ENCODE measurements around the gene CSMD2.

The CSMD2 gene

DNA sequence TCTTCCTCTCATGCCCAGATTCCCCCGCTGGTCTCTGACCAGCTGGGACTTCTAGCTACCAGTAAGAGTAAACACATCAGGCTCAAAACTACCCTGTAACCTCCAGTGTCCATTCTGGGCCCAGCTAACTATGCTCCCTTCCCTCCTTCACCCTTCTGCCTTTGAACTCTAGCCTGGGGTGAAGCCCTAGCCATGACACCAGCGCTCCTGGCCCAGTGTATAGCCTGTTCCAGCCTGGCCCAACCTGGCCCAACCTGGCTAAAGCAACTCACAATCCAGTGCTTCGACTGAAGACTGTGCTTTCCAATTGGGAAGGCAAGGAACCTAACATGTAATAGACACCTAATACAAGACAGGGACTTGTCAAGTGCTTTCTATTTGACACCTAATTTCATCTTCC lies 27.6 kb downstream of the CSMD2 start:
- TF ChIP-seq ARNTL (CRISPR knock-in tag; IDR thresholded peaks at IDR 0.05; ENCODE audit: borderline replicate concordance, low read depth) (no peak), OSR1 (CRISPR knock-in tag; IDR thresholded peaks at IDR 0.05) (no peak), BACH2 (CRISPR knock-in tag; IDR thresholded peaks at IDR 0.05; ENCODE audit: borderline replicate concordance) (no peak), ESRRG (CRISPR knock-in tag; IDR thresholded peaks at IDR 0.05) (no peak), ZFP30 (CRISPR knock-in tag; IDR thresholded peaks at IDR 0.05) (no peak), CSDC2 (CRISPR knock-in tag; IDR thresholded peaks at IDR 0.05) (no peak), ZC3H10 (CRISPR knock-in tag; IDR thresholded peaks at IDR 0.05) (no peak), GLIS3 (CRISPR knock-in tag; IDR thresholded peaks at IDR 0.05) (no peak), PPARA (CRISPR knock-in tag; IDR thresholded peaks at IDR 0.05; ENCODE audit: borderline replicate concordance) (no peak), ISL1 (CRISPR knock-in tag; IDR thresholded peaks at IDR 0.05) (no peak), RARB (CRISPR knock-in tag; IDR thresholded peaks at IDR 0.05) (no peak), TOX (CRISPR knock-in tag; IDR thresholded peaks at IDR 0.05; ENCODE audit: borderline replicate concordance) (no peak)
- TF ChIP-seq, protein P1, sequence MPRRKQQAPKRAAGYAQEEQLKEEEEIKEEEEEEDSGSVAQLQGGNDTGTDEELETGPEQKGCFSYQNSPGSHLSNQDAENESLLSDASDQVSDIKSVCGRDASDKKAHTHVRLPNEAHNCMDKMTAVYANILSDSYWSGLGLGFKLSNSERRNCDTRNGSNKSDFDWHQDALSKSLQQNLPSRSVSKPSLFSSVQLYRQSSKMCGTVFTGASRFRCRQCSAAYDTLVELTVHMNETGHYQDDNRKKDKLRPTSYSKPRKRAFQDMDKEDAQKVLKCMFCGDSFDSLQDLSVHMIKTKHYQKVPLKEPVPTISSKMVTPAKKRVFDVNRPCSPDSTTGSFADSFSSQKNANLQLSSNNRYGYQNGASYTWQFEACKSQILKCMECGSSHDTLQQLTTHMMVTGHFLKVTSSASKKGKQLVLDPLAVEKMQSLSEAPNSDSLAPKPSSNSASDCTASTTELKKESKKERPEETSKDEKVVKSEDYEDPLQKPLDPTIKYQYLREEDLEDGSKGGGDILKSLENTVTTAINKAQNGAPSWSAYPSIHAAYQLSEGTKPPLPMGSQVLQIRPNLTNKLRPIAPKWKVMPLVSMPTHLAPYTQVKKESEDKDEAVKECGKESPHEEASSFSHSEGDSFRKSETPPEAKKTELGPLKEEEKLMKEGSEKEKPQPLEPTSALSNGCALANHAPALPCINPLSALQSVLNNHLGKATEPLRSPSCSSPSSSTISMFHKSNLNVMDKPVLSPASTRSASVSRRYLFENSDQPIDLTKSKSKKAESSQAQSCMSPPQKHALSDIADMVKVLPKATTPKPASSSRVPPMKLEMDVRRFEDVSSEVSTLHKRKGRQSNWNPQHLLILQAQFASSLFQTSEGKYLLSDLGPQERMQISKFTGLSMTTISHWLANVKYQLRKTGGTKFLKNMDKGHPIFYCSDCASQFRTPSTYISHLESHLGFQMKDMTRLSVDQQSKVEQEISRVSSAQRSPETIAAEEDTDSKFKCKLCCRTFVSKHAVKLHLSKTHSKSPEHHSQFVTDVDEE (CRISPR knock-in tag; IDR thresholded peaks at IDR 0.05): no peak
- TF ChIP-seq, protein P2, sequence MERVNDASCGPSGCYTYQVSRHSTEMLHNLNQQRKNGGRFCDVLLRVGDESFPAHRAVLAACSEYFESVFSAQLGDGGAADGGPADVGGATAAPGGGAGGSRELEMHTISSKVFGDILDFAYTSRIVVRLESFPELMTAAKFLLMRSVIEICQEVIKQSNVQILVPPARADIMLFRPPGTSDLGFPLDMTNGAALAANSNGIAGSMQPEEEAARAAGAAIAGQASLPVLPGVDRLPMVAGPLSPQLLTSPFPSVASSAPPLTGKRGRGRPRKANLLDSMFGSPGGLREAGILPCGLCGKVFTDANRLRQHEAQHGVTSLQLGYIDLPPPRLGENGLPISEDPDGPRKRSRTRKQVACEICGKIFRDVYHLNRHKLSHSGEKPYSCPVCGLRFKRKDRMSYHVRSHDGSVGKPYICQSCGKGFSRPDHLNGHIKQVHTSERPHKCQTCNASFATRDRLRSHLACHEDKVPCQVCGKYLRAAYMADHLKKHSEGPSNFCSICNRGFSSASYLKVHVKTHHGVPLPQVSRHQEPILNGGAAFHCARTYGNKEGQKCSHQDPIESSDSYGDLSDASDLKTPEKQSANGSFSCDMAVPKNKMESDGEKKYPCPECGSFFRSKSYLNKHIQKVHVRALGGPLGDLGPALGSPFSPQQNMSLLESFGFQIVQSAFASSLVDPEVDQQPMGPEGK (CRISPR knock-in tag; IDR thresholded peaks at IDR 0.05; ENCODE audit: borderline replicate concordance): no peak
- TF ChIP-seq, protein P3, sequence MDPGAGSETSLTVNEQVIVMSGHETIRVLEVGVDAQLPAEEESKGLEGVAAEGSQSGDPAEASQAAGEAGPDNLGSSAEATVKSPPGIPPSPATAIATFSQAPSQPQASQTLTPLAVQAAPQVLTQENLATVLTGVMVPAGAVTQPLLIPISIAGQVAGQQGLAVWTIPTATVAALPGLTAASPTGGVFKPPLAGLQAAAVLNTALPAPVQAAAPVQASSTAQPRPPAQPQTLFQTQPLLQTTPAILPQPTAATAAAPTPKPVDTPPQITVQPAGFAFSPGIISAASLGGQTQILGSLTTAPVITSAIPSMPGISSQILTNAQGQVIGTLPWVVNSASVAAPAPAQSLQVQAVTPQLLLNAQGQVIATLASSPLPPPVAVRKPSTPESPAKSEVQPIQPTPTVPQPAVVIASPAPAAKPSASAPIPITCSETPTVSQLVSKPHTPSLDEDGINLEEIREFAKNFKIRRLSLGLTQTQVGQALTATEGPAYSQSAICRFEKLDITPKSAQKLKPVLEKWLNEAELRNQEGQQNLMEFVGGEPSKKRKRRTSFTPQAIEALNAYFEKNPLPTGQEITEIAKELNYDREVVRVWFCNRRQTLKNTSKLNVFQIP (CRISPR knock-in tag; IDR thresholded peaks at IDR 0.05; ENCODE audit: borderline replicate concordance, low read depth): no peak
- no peak for ATAC-seq

DNA sequence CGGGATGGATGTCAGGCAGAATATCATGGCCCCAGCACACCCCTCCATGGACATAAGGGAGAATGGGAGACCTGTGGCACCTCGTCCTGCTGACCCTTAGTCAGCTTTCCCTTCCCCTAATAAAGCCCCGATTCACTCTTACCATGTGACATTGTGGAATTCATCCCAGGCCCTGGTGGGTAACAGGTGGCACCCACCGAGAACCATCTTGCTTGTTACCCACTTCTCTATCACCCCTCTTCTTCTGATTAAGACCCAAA lies 32.9 kb downstream of the CSMD2 start:
- no peak for ATAC-seq
- TF ChIP-seq ISL1 (CRISPR knock-in tag; IDR thresholded peaks at IDR 0.05): no peak
- no peak for TF ChIP-seq RARB (CRISPR knock-in tag; IDR thresholded peaks at IDR 0.05)
- TF ChIP-seq TOX (CRISPR knock-in tag; IDR thresholded peaks at IDR 0.05; ENCODE audit: borderline replicate concordance): no peak
- TF ChIP-seq ARNTL (CRISPR knock-in tag; IDR thresholded peaks at IDR 0.05; ENCODE audit: borderline replicate concordance, low read depth): no peak
- no peak for TF ChIP-seq ZNF8 (CRISPR knock-in tag; IDR thresholded peaks at IDR 0.05)
- no peak for TF ChIP-seq GLIS3 (CRISPR knock-in tag; IDR thresholded peaks at IDR 0.05)
- no peak for TF ChIP-seq ZC3H10 (CRISPR knock-in tag; IDR thresholded peaks at IDR 0.05)
- TF ChIP-seq OSR1 (CRISPR knock-in tag; IDR thresholded peaks at IDR 0.05): no peak
- TF ChIP-seq, protein P4, sequence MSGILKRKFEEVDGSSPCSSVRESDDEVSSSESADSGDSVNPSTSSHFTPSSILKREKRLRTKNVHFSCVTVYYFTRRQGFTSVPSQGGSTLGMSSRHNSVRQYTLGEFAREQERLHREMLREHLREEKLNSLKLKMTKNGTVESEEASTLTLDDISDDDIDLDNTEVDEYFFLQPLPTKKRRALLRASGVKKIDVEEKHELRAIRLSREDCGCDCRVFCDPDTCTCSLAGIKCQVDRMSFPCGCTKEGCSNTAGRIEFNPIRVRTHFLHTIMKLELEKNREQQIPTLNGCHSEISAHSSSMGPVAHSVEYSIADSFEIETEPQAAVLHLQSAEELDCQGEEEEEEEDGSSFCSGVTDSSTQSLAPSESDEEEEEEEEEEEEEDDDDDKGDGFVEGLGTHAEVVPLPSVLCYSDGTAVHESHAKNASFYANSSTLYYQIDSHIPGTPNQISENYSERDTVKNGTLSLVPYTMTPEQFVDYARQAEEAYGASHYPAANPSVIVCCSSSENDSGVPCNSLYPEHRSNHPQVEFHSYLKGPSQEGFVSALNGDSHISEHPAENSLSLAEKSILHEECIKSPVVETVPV (CRISPR knock-in tag; IDR thresholded peaks at IDR 0.05): no peak
- TF ChIP-seq, protein P2 (CRISPR knock-in tag; IDR thresholded peaks at IDR 0.05; ENCODE audit: borderline replicate concordance): no peak

DNA sequence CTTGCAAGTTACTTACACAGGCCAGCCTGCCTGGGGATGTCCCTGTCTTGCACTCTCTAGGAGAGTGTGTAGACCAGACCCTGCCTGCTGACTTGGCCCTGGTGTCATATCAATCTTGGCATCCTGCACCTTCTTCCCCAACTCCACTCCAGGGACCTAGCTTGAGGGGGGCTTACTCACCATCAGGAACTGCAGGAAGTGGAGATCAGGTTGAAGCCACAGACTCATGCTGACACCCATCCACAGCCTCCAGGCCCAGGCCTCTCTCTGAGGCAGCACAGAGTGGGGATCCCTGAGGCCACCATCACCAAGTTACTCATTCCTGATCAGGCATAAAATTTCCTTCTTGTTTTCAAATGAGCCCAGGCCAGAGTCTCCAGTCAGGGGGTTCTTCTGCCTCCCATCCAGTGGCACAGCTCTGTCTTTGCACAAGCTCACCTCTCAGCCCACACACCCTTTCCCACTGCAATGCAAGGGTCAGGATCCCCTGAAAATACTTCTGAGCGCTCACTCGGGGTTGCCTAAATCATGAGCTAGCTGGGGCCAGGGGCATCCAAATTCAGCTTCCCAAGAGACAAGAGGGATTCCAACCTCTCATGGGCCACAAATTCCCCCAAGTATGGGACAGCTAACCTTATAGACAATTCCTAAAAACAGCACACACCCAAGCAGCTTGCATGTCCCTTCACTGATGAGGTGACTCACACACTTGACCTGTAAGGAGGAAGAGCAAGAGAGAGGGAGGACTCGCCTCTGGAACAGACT lies 33.5 kb downstream of the CSMD2 start:
- ATAC-seq: no peak
- TF ChIP-seq ZFP30 (CRISPR knock-in tag; IDR thresholded peaks at IDR 0.05) (no peak), SNAI2 (CRISPR knock-in tag; IDR thresholded peaks at IDR 0.05) (no peak), OSR1 (CRISPR knock-in tag; IDR thresholded peaks at IDR 0.05) (no peak), TCF4 (CRISPR knock-in tag; IDR thresholded peaks at IDR 0.05; ENCODE audit: borderline replicate concordance) (no peak), ESRRG (CRISPR knock-in tag; IDR thresholded peaks at IDR 0.05) (no peak), RARB (CRISPR knock-in tag; IDR thresholded peaks at IDR 0.05) (no peak), ZNF8 (CRISPR knock-in tag; IDR thresholded peaks at IDR 0.05) (no peak), CSDC2 (CRISPR knock-in tag; IDR thresholded peaks at IDR 0.05) (no peak), GLIS3 (CRISPR knock-in tag; IDR thresholded peaks at IDR 0.05) (no peak), ZC3H10 (CRISPR knock-in tag; IDR thresholded peaks at IDR 0.05) (no peak), ZNF70 (CRISPR knock-in tag; IDR thresholded peaks at IDR 0.05) (no peak), PPARA (CRISPR knock-in tag; IDR thresholded peaks at IDR 0.05; ENCODE audit: borderline replicate concordance) (no peak), ZFP3 (CRISPR knock-in tag; IDR thresholded peaks at IDR 0.05) (no peak)
- TF ChIP-seq, protein P3 (CRISPR knock-in tag; IDR thresholded peaks at IDR 0.05; ENCODE audit: borderline replicate concordance, low read depth): no peak
- TF ChIP-seq, protein P1 (CRISPR knock-in tag; IDR thresholded peaks at IDR 0.05): no peak

Data from SK-N-SH treated with all-trans-retinoic acid at 6 μM for 48 hours (cell line).